Upper lobe of left lung (tissue), 4 donors: ENCODE results near the gene SCGB2A2.

ENCODE experiments used
- EP300 ChIP-seq, 4 donors: sonication (generic); formaldehyde crosslinking; IDR thresholded peaks; one replicate each; pipeline ENCODE4 v1.5.1; 2017; ENCODE audit warnings: antibody characterized with exemption in 4 of 4, control low read depth in 2 of 4
- POLR2A ChIP-seq, 4 donors: fragments of 450-650 bp; IDR thresholded peaks; one replicate each; pipeline ENCODE4 v1.5.1; 2016 to 2017; ENCODE audit warnings: antibody characterized with exemption in 4 of 4, mild to moderate bottlenecking in 2 of 4
- POLR2AphosphoS5 ChIP-seq, 2 donors: sonication (generic); formaldehyde crosslinking; IDR thresholded peaks; one replicate each; pipeline ENCODE4 v1.5.1; 2017; ENCODE audit warnings: antibody characterized with exemption in 2 of 2
- TF ChIP-seq, protein P1 (sequence below), 6 experiments: fragments of 450-650 bp in 4 of 6; fragments of 200-600 bp in 2 of 6; sonication (generic) in 2 of 6; IDR thresholded peaks; one replicate each; pipeline ENCODE4 v1.5.1; 2016 to 2019; ENCODE audit warnings: antibody characterized with exemption in 6 of 6

DNA sequence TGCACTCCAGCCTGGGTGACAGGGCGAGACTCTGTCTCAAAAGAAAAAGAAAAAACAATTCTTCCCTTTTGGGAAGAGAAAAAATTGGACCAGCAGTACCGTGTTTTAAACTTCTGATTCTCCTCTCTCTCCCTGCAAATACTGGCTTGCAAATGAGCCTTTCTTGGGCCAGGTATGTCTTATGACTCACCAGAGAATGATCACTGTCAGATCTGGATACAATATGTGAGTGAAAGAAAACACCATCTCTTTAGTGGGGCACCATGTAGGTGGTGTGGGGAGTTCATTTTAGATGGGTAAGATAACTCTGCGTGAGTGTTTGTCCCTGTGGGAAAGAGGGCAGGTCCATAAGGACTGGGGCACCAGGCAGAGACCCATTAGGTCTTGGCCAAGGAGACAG is 2.4 kb upstream of the SCGB2A2 start:
- TF ChIP-seq, protein P1, sequence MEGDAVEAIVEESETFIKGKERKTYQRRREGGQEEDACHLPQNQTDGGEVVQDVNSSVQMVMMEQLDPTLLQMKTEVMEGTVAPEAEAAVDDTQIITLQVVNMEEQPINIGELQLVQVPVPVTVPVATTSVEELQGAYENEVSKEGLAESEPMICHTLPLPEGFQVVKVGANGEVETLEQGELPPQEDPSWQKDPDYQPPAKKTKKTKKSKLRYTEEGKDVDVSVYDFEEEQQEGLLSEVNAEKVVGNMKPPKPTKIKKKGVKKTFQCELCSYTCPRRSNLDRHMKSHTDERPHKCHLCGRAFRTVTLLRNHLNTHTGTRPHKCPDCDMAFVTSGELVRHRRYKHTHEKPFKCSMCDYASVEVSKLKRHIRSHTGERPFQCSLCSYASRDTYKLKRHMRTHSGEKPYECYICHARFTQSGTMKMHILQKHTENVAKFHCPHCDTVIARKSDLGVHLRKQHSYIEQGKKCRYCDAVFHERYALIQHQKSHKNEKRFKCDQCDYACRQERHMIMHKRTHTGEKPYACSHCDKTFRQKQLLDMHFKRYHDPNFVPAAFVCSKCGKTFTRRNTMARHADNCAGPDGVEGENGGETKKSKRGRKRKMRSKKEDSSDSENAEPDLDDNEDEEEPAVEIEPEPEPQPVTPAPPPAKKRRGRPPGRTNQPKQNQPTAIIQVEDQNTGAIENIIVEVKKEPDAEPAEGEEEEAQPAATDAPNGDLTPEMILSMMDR (IDR thresholded peaks at IDR 0.05), result no peak
- TF ChIP-seq POLR2A (IDR thresholded peaks at IDR 0.05) (no peak), EP300 (IDR thresholded peaks at IDR 0.05) (no peak), POLR2AphosphoS5 (IDR thresholded peaks at IDR 0.05) (no peak)
